ENCODE results near the gene STH.

DNA sequence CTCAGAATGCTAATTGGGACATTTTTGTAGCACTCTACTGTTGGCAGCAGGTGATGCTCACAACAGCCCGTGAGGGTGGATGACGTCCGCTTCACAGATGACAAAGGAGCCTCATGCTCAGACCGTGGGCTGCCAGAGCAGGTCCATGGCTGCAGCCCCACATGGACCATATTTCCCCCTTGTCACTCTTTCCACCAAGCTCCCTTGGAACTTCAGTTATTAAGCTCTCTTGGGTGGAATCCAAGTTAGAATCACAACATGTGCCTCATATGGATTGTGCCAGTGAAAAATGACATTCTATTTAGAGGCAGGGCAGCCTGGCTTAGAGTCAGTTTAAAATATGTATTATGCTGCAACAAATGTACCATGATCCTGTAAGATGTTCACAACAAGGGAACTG lies 33.2 kb upstream of the STH start:
- TF ChIP-seq, protein P1, sequence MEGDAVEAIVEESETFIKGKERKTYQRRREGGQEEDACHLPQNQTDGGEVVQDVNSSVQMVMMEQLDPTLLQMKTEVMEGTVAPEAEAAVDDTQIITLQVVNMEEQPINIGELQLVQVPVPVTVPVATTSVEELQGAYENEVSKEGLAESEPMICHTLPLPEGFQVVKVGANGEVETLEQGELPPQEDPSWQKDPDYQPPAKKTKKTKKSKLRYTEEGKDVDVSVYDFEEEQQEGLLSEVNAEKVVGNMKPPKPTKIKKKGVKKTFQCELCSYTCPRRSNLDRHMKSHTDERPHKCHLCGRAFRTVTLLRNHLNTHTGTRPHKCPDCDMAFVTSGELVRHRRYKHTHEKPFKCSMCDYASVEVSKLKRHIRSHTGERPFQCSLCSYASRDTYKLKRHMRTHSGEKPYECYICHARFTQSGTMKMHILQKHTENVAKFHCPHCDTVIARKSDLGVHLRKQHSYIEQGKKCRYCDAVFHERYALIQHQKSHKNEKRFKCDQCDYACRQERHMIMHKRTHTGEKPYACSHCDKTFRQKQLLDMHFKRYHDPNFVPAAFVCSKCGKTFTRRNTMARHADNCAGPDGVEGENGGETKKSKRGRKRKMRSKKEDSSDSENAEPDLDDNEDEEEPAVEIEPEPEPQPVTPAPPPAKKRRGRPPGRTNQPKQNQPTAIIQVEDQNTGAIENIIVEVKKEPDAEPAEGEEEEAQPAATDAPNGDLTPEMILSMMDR (IDR thresholded peaks at IDR 0.05; ENCODE audit: low read depth, low read length, poor library complexity, severe bottlenecking): no peak
- TF ChIP-seq EZH2phosphoT487 (IDR thresholded peaks at IDR 0.05; ENCODE audit: borderline replicate concordance, low read length): no peak
